HL-60 (cell line): ENCODE measurements around the gene VAV2.

Experiments
- DNase-seq, 2 experiments: peaks; one replicate each; pipeline ENCODE4 v3.0.0-alpha.2; 2010 to 2020; ENCODE audit warnings: low read depth in 1 of 2, low spot score in 1 of 2
- H3K27ac ChIP-seq: fragments of 250-450 bp; sonication (Bioruptor Pico); replicated peaks from 2 replicates; pipeline ENCODE4 v1.5.1; 2020; ENCODE audit warnings: mild to moderate bottlenecking, moderate library complexity
- H3K27me3 ChIP-seq: fragments of 250-450 bp; sonication (Bioruptor Pico); 2 replicates; pipeline ENCODE4 v1.5.1; 2021; ENCODE audit warnings: mild to moderate bottlenecking, moderate library complexity; ENCODE audit not compliant: insufficient read depth, poor library complexity, severe bottlenecking
- H3K4me3 ChIP-seq: replicated peaks from 2 replicates; pipeline ENCODE4 v1.5.1; 2011; ENCODE audit warnings: mild to moderate bottlenecking, control low read depth, low read length; ENCODE audit not compliant: insufficient read depth
- CTCF ChIP-seq: IDR thresholded peaks from one replicate; pipeline ENCODE4 v1.5.1; 2011; ENCODE audit warnings: low read length, control low read depth, inconsistent platforms; ENCODE audit not compliant: insufficient read depth
- GABPA ChIP-seq: IDR thresholded peaks from 2 replicates; pipeline ENCODE4 v1.6.1; 2012; ENCODE audit warnings: low read depth
- POLR2AphosphoS5 ChIP-seq: IDR thresholded peaks from 2 replicates; pipeline ENCODE4 v1.6.1; 2012; ENCODE audit warnings: low read depth
- REST ChIP-seq: IDR thresholded peaks from 2 replicates; pipeline ENCODE4 v1.6.1; 2012; ENCODE audit warnings: low read depth; ENCODE audit not compliant: insufficient replicate concordance
- SPI1 ChIP-seq: IDR thresholded peaks from 2 replicates; pipeline ENCODE4 v1.6.1; 2012; ENCODE audit warnings: low read depth, mild to moderate bottlenecking, borderline replicate concordance

VAV2 gene

GRCh38 chr9:133939845-133940244 lies 52.3 kb downstream of the VAV2 start:
- no peak overlapping the region for H3K27ac ChIP-seq
- DNase-seq: no peak
- TF ChIP-seq POLR2AphosphoS5 (no peak), GABPA (no peak), CTCF (no peak), REST (no peak), SPI1 (no peak)
- no peaks in the 10 kb centered on the region for H3K27me3 ChIP-seq
- H3K4me3 ChIP-seq: no peak overlapping the region

GRCh38 chr9:133939171-133939785 lies 52.8 kb downstream of the VAV2 start:
- H3K27ac ChIP-seq: no peak overlapping the region
- no peak for TF ChIP-seq GABPA
- no peak for TF ChIP-seq POLR2AphosphoS5
- TF ChIP-seq SPI1: no peak
- no peak for TF ChIP-seq CTCF
- TF ChIP-seq REST: no peak
- no peaks in the 10 kb centered on the region for H3K27me3 ChIP-seq
- no peak overlapping the region for H3K4me3 ChIP-seq
- no peak for DNase-seq

- no peaks in the 10 kb centered on the region for H3K27me3 ChIP-seq
- DNase-seq: no peak
- H3K4me3 ChIP-seq: no peak overlapping the region
- no peak overlapping the region for H3K27ac ChIP-seq
- TF ChIP-seq GABPA: no peak
- no peak for TF ChIP-seq CTCF
- TF ChIP-seq POLR2AphosphoS5: no peak
- TF ChIP-seq REST: no peak
- no peak for TF ChIP-seq SPI1
Observed at GRCh38 chr9:133938753-133939152, 53.4 kb downstream of the VAV2 start.
